HCT116 (cell line): Measurements from ENCODE around the gene CCDC8. TPM values are rescaled to one million over a fixed set of nuclear protein-coding genes. Genes with fewer than 3 reads are reported as not detected.

Experiments used
- ATAC-seq: fragments of 200-7000 bp; cut with Tn5 transposase; 2 replicates; pipeline ENCODE4 v1.9.1; 2020; ENCODE audit warnings: mild to moderate bottlenecking, moderate library complexity
- BruUV-seq: library from RNA; stranded (reverse); fragments of 400-500 nt; replicated peaks from 2 replicates; lab custom pipeline; 2021; lab: Mats Ljungman, UMichigan
- CTCF ChIA-PET: fragments of 300-600 bp; sonication (Branson Sonifier 250); formaldehyde crosslinking; loops from one replicate; lab custom pipeline; 2021; ENCODE audit warnings: antibody characterized with exemption; lab: Charles Lee
- POLR2A ChIA-PET: fragments of 300-600, 350-600 bp; sonication (Branson Sonifier 250); formaldehyde crosslinking; loops from one replicate; lab custom pipeline; 2021; ENCODE audit warnings: antibody characterized with exemption; lab: Charles Lee
- RAD21 ChIA-PET, 2 experiments: fragments of 300-600 bp; sonication (Branson Sonifier 250); formaldehyde crosslinking; loops; one replicate each; lab custom pipeline; 2023; ENCODE audit warnings: low total read pairs in 2 of 2; ENCODE audit not compliant: uncharacterized antibody in 2 of 2, unreplicated experiment in 2 of 2, low non-redundant PET in 1 of 2; lab: Charles Lee
- DNase-seq: peaks from one replicate; pipeline ENCODE4 v3.0.0-alpha.2; 2010; ENCODE audit warnings: low read depth, low spot score
- H2AFZ ChIP-seq: fragments of 200-600 bp; shearing (Covaris generic), sonication (generic); 2 replicates; pipeline ENCODE4 v1.6.1; 2017; ENCODE audit warnings: low read depth, mixed run types, mixed read lengths, antibody characterized with exemption, low read length; ENCODE audit not compliant: poor library complexity, severe bottlenecking
- H3K27ac ChIP-seq: 2 replicates; pipeline ENCODE4 v1.5.1; 2012; ENCODE audit warnings: low read depth, low read length
- H3K27me3 ChIP-seq: fragments of 200-600 bp; sonication (generic); 2 replicates; pipeline ENCODE4 v1.6.1; 2016; ENCODE audit warnings: mixed run types, low read length, mixed read lengths; ENCODE audit not compliant: insufficient read depth
- H3K36me3 ChIP-seq, 2 experiments: fragments of 200-500 bp in 1 of 2; fragments of 200-600 bp in 1 of 2; sonication (Bioruptor generic) in 1 of 2; sonication (generic) in 1 of 2; 2 replicates each; pipeline versions ENCODE4 v1.5.1 to v1.6.1; 2014 to 2016; ENCODE audit warnings: low read length in 2 of 2, inconsistent platforms in 1 of 2, mixed read lengths in 1 of 2, mixed run types in 1 of 2; ENCODE audit not compliant: insufficient read depth in 2 of 2, control insufficient read depth in 1 of 2
- H3K4me1 ChIP-seq, 2 experiments: fragments of 200-600 bp in 1 of 2; sonication (generic) in 1 of 2; 2 replicates each; pipeline versions ENCODE4 v1.5.1 to v1.6.1; 2012 to 2017; ENCODE audit warnings: low read length in 2 of 2, inconsistent platforms in 1 of 2, mild to moderate bottlenecking in 1 of 2, mixed read lengths in 1 of 2, mixed run types in 1 of 2, moderate library complexity in 1 of 2; ENCODE audit not compliant: insufficient read depth in 2 of 2, control insufficient read depth in 1 of 2
- H3K4me2 ChIP-seq: fragments of 200-600 bp; sonication (generic); 2 replicates; pipeline ENCODE4 v1.6.1; 2017; ENCODE audit warnings: mixed run types, low read length, mixed read lengths
- H3K4me3 ChIP-seq, 2 experiments: fragments of 200-600 bp in 1 of 2; sonication (generic) in 1 of 2; replicated peaks in 1 of 2; 2 replicates each; pipeline ENCODE4 v1.5.1; 2011 to 2016; ENCODE audit warnings: low read length in 2 of 2, control low read depth in 1 of 2, low read depth in 1 of 2, mild to moderate bottlenecking in 1 of 2, mixed read lengths in 1 of 2, mixed run types in 1 of 2
- H3K79me2 ChIP-seq: fragments of 200-600 bp; sonication (generic); 2 replicates; pipeline ENCODE4 v1.6.1; 2017; ENCODE audit warnings: mild to moderate bottlenecking, mixed run types, low read length, moderate library complexity, mixed read lengths; ENCODE audit not compliant: insufficient read depth
- H3K9ac ChIP-seq: fragments of 200-600 bp; sonication (generic); 2 replicates; pipeline ENCODE4 v1.6.1; 2016; ENCODE audit warnings: low read length, mixed read lengths
- H3K9me2 ChIP-seq: fragments of 200-600 bp; sonication (generic), shearing (Covaris generic); 2 replicates; pipeline ENCODE4 v1.6.1; 2017; ENCODE audit warnings: mixed run types, mild to moderate bottlenecking, moderate library complexity; ENCODE audit not compliant: insufficient read depth
- H3K9me3 ChIP-seq, 2 experiments: fragments of 200-500 bp in 1 of 2; fragments of 200-600 bp in 1 of 2; sonication (Bioruptor generic) in 1 of 2; sonication (generic) in 1 of 2; 2 replicates each; pipeline ENCODE4 v1.6.1; 2014 to 2017; ENCODE audit warnings: low read length in 2 of 2, mixed read lengths in 2 of 2, inconsistent platforms in 1 of 2, low read depth in 1 of 2, mild to moderate bottlenecking in 1 of 2, mixed run types in 1 of 2, moderate library complexity in 1 of 2; ENCODE audit not compliant: control insufficient read depth in 1 of 2, insufficient read depth in 1 of 2
- H4K20me1 ChIP-seq: fragments of 200-600 bp; sonication (generic), shearing (Covaris generic); 2 replicates; pipeline ENCODE4 v1.6.1; 2017; ENCODE audit warnings: mixed run types, mild to moderate bottlenecking, moderate library complexity; ENCODE audit not compliant: insufficient read depth
- EGR1 ChIP-seq: IDR thresholded peaks from 2 replicates; pipeline ENCODE4 v1.6.1; 2012; ENCODE audit warnings: low read depth
- ELF1 ChIP-seq: IDR thresholded peaks from 2 replicates; pipeline ENCODE4 v1.6.1; 2012; ENCODE audit warnings: low read depth, borderline replicate concordance
- POLR2A ChIP-seq: IDR thresholded peaks from 2 replicates; pipeline ENCODE4 v1.7.0; 2011; ENCODE audit warnings: borderline replicate concordance; ENCODE audit not compliant: insufficient read depth, insufficient read length; ENCODE audit errors: extremely low read depth
- POLR2AphosphoS5 ChIP-seq: IDR thresholded peaks from 2 replicates; pipeline ENCODE4 v1.6.1; 2011; ENCODE audit warnings: mild to moderate bottlenecking, low read depth, low read length, moderate library complexity
- SIN3A ChIP-seq: IDR thresholded peaks from 2 replicates; pipeline ENCODE4 v1.6.1; 2012; ENCODE audit warnings: low read depth
- SP1 ChIP-seq: IDR thresholded peaks from 2 replicates; pipeline ENCODE4 v1.6.1; 2012; ENCODE audit warnings: low read depth
- intact Hi-C: fragments of 100-400 bp; cut with micrococcal nuclease; formaldehyde crosslinking; loops from 2 replicates; pipeline ENCODE4 v1.10.0; 2022
- total RNA-seq: library from RNA; stranded (reverse); gene quantifications from one replicate; pipeline ENCODE4 v1.2.1, GENCODE V29; 2021; ENCODE audit not compliant: unreplicated experiment

The CCDC8 gene
- total RNA-seq, 1 experiment from 2014 or later = 0.10 TPM

GRCh38 chr19:46393456-46394401, 19.6 kb downstream of the CCDC8 start:
- Histone ChIP-seq H3K9ac (no peak overlapping the region), H3K27ac (no peak overlapping the region), H3K9me3 (no peaks in the 10 kb centered on the region; a peak in 1 of 4 replicates), H3K79me2 (no peaks in the 10 kb centered on the region), H3K27me3 (no peaks in the 10 kb centered on the region), H4K20me1 (no peaks in the 10 kb centered on the region), H3K4me1 (peaks cover 4 to 11% of the 10 kb centered on the region in 2 experiments; a peak in 1 of 4 replicates), H3K4me2 (no peak overlapping the region), H3K4me3 (no peak overlapping the region), H3K36me3 (peaks cover 21 to 25% of the 10 kb centered on the region in 2 experiments), H2AFZ (no peak overlapping the region), H3K9me2 (no peaks in the 10 kb centered on the region)
- ATAC-seq = no peak
- RAD21 ChIA-PET = no interaction called here
- POLR2A ChIA-PET = no interaction called here
- CTCF ChIA-PET = interaction anchor here (1.0 to 2.8 kb wide), 3 partner anchors 91 to 122 kb away, joined by 3 to 16 read pairs (median 5); no protein-coding TSS in a partner anchor
- DNase-seq = no peak
- intact Hi-C loops = loop anchor here (2.0 kb wide), 1 partner anchor 113 kb away; no protein-coding TSS in a partner anchor
- TF ChIP-seq POLR2A = no peak
- TF ChIP-seq SP1 = no peak
- no peak for TF ChIP-seq POLR2AphosphoS5
- no peak for TF ChIP-seq SIN3A
- TF ChIP-seq EGR1 = no peak
- TF ChIP-seq ELF1 = no peak
- no TSS peak for BruUV-seq

- BruUV-seq = no TSS peak
- H4K20me1 ChIP-seq = no peaks in the 10 kb centered on the region
- no peak for ATAC-seq
- ChIA-PET RAD21 (no interaction called here), POLR2A (no interaction called here), CTCF (no interaction called here)
- H3K4me3 ChIP-seq = no peak overlapping the region
- no peaks in the 10 kb centered on the region; a peak in 1 of 4 replicates for H3K9me3 ChIP-seq
- H3K27ac ChIP-seq = no peak overlapping the region
- H3K27me3 ChIP-seq = no peaks in the 10 kb centered on the region
- H2AFZ ChIP-seq = no peak overlapping the region
- peaks cover 4 to 11% of the 10 kb centered on the region in 2 experiments; a peak in 1 of 4 replicates for H3K4me1 ChIP-seq
- no peak overlapping the region for H3K9ac ChIP-seq
- no peak overlapping the region for H3K4me2 ChIP-seq
- no peak for TF ChIP-seq SIN3A
- TF ChIP-seq, all 23 proteins: peak for 0
- peaks cover 23 to 34% of the 10 kb centered on the region in 2 experiments for H3K36me3 ChIP-seq
- no peaks in the 10 kb centered on the region for H3K79me2 ChIP-seq
- DNase-seq = no peak
- intact Hi-C loops = no loop called here
- no peaks in the 10 kb centered on the region for H3K9me2 ChIP-seq
Observed at GRCh38 chr19:46392837-46393236, 20.5 kb downstream of the CCDC8 start.
